GM19324 (cell line): ENCODE results near the gene IGBP1.
"Not testable (repeated sequence)": the region's sequence is repeated elsewhere in the genome, so short reads cannot be mapped to it uniquely, and the experiment has no call there.

Experiments
- ATAC-seq: cut with Tn5 transposase; IDR thresholded peaks from one replicate; pipeline ENCODE4 v1.9.1; 2021; ENCODE audit warnings: mild to moderate bottlenecking, moderate library complexity; ENCODE audit not compliant: unreplicated experiment, low FRiP score

IGBP1 gene

GRCh38 chrX:70166601-70167590 is 33.6 kb downstream of the IGBP1 start:
- no peak for ATAC-seq

GRCh38 chrX:70168238-70169188 is 35.3 kb downstream of the IGBP1 start:
- no peak for ATAC-seq

- ATAC-seq = no peak
Observed at GRCh38 chrX:70169281-70169680, 36.0 kb downstream of the IGBP1 start.

GRCh38 chrX:70171624-70172023 is 38.4 kb downstream of the IGBP1 start:
- ATAC-seq = no peak

GRCh38 chrX:70172221-70172620 is 39.0 kb downstream of the IGBP1 start:
- no peak for ATAC-seq

GRCh38 chrX:70172964-70173363 is 39.7 kb downstream of the IGBP1 start:
- no peak for ATAC-seq

- no peak for ATAC-seq
Observed at GRCh38 chrX:70174754-70175153, 41.5 kb downstream of the IGBP1 start.

GRCh38 chrX:70175338-70175737 is 42.1 kb downstream of the IGBP1 start:
- ATAC-seq = no peak

- ATAC-seq = peak; percentile 48
Observed at GRCh38 chrX:70176938-70177533, 43.8 kb downstream of the IGBP1 start, which contains the start of gene DGAT2L6. TSS of gene DGAT2L6 (plus strand) at chrX:70177483. CDS start at chrX:70177583, 100 bp downstream.

GRCh38 chrX:70183091-70183490 is 49.8 kb downstream of the IGBP1 start:
- ATAC-seq = no peak

- ATAC-seq = no peak
Observed at GRCh38 chrX:70190225-70190624, 57.0 kb downstream of the IGBP1 start.

GRCh38 chrX:70196961-70197720 is 63.9 kb downstream of the IGBP1 start:
- peak; percentile 63 for ATAC-seq

- no peak for ATAC-seq
Observed at GRCh38 chrX:70201732-70202131, 68.5 kb downstream of the IGBP1 start.

GRCh38 chrX:70208479-70208878 is 75.2 kb downstream of the IGBP1 start:
- ATAC-seq = no peak

- not testable (repeated sequence) for ATAC-seq
Observed at GRCh38 chrX:70209570-70209969, 76.3 kb downstream of the IGBP1 start.
